Cardiac fibroblast (primary cell): ENCODE results near the gene MNT.
A peak's percentile ranks its signal among the peaks of the same experiment; 100 is the strongest.

Experiments
- DNase-seq, 2 donors: peaks; one replicate each; pipeline versions ENCODE4 v3.0.0 to v3.0.0-alpha.2; 2010; ENCODE audit warnings: low read depth in 2 of 2
- H3K4me3 ChIP-seq, 2 donors: replicated peaks in 1 of 2; 1 replicate in 1 of 2; 2 replicates in 1 of 2; pipeline ENCODE4 v1.5.1; 2011; ENCODE audit warnings: low read depth in 2 of 2, low read length in 2 of 2, mild to moderate bottlenecking in 2 of 2, moderate library complexity in 1 of 2
- TF ChIP-seq, protein P1 (sequence below): IDR thresholded peaks from one replicate; pipeline ENCODE4 v1.5.1; 2011; ENCODE audit warnings: low read depth, mild to moderate bottlenecking, low read length, inconsistent platforms

The MNT gene

DNA sequence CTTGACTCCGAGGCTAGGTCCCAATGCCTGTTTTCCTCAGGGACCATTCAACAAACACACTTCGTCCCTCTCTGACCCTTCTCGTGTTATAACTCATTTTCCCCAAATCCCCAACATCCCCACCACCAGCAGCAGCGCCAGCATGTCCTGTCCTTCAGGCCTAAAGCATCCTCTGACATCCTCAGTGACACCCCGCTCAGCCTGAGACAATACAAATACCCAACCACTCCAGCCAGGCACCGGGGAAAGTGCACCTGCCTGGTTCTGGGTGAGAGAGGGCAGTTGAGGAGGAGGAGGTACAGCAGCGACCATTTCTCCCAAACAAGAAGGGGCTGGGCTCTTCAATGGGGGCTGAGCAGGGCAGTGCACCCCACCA, 4.7 kb downstream of the MNT start:
- peak overlapping the region; percentile 33 to 49 for H3K4me3 ChIP-seq
- TF ChIP-seq, protein P1, sequence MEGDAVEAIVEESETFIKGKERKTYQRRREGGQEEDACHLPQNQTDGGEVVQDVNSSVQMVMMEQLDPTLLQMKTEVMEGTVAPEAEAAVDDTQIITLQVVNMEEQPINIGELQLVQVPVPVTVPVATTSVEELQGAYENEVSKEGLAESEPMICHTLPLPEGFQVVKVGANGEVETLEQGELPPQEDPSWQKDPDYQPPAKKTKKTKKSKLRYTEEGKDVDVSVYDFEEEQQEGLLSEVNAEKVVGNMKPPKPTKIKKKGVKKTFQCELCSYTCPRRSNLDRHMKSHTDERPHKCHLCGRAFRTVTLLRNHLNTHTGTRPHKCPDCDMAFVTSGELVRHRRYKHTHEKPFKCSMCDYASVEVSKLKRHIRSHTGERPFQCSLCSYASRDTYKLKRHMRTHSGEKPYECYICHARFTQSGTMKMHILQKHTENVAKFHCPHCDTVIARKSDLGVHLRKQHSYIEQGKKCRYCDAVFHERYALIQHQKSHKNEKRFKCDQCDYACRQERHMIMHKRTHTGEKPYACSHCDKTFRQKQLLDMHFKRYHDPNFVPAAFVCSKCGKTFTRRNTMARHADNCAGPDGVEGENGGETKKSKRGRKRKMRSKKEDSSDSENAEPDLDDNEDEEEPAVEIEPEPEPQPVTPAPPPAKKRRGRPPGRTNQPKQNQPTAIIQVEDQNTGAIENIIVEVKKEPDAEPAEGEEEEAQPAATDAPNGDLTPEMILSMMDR = no peak
- no peak for DNase-seq

DNA sequence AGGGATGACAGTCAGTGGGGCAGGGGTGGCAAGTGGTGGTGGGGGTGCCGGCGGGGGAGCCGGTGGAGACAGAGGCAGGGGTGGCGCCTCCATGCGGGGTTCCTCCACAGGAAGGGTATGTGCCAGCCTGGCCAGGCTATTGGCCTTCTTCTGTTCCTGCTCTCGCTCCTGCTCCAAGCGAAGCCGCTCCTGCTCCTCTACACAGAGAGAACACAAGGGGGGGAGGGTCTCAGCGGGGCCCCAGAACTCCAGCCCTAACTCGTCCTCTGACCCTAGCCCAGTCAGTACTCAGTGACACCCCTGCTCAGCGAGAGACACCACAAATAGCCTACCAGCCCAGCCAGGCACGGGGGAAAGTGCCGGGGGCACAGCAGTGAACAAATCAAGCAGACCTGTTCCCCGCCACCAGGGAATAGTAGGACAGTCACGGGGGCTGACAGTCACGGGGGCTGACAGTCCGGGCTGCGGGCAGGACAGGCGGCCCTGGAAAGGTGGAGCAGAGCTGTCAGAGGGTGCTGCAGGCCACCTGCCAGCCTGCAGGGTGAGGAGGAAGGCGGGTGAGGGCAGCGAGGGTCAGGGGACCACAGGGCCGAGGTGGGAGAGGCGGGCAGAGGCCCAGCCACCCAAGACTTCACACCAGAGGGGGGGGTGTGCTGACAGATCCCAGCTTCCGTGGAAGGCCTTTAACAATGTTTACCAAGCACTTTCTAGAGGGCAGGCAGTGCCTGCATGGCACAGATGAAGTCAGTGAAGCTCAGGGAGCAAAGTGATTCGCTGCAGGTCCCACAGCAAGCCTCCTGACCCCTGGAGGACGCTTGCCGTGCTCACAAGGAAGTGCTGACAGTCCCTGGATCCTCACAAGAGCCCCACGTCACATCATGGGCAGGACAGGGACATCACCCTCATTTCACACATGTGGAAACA, 5.3 kb downstream of the MNT start:
- TF ChIP-seq, protein P1 = peak; percentile 4
- DNase-seq = peak; percentile 45 to 58
- H3K4me3 ChIP-seq = peak overlapping the region in 1 of 2 donors; percentile 49

DNA sequence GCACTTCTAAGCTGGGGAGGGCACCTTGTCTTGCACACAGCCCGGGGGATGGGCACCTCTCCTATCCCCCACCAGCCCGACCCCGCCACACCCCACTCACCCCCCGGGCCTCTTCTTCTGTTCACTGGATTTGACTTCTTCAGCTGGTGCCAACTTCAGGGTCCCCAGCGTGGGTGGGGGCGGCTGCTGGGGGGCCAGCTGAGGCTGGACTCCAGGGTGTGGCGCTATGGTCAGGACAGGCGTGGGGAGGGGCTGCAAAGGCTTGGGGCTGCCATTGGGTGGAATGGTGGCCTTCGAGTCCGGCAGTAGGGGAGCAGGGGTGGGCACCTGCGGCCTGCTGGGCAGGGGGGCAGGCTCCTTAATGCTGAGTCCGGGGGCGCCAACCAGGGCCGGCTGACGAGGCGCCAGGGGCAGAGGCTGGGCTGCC, 6.1 kb downstream of the MNT start:
- TF ChIP-seq, protein P1 = no peak
- no peak overlapping the region for H3K4me3 ChIP-seq
- DNase-seq = no peak

DNA sequence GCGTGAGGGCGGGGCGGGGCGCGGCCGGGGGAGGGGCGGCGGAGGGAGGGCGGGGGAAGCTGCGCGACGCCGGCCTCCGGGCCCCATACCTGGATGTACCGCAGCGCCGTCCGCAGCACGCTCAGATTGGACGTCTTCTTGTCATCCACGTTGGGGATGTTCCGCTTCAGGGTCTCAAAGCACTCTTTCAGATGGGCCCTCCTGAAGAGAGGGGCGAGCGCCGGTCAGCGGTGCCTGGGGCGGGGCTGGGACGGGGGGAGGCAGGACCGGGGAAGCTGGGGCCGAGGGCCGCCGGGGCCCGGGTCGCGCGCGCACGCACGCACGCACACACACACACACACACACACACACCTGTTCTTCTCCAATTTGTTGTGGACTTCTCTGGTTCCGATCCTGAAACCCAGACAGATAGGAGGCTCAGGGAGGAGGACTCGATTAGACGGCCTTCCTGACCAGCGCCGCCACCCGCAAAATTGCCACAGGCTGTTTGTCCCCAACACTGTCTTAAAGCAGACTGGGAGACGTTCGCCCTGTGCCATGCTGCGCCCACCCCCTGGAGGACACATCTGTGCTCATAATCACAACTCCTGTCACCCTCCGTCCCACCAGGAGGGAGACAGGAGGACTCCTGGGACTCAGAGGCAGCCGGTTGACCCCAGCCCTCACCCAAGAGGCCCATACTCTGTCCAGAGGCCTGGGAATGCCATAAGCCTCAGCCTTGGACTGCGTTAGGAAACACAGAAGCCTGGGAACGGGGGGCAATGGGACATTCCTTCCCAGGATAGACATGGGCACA, 6.7 kb downstream of the MNT start:
- DNase-seq = no peak
- H3K4me3 ChIP-seq = peak overlapping the region in 1 of 2 donors; percentile 24

DNA sequence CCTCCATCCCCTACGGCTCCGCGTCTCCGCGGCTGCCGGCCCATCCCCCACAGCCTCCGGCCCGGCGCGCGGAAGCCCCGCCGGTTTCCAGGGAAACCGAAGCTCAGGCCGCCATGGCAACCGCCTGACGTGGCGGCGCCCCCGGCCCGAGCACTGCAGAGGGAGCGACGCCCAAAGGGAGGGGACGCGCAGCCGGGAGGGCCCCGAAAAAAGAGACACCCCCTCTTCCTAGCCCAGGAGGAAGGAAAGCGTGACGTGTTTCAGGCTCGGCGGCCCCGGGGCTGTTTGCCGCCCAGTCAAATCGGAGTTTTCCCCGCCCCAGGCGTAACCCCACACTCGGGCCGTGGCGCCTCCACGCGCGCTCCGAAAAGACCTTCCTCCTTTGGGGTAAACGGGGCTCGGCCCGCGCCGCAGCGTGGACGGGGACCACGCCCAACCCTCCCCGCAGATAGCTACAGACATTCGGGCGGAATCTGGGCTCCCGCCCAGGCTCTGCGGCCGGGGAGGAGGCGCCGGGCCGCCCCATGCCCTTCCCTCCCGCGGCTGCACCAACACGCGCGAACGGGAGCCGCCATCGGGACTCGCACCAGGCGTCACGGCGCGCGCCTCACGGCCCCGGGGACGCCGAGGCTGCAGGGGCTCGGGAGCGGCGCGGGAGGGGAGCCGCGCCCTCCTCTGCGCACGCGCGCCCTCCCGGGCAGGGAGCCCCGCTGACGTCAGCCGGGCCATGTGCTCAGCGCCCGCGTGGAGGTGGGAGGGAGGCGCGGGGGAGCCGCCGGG, 7.5 kb downstream of the MNT start:
- H3K4me3 ChIP-seq = peak overlapping the region; percentile 57 to 60
- DNase-seq = peak; percentile 82 to 90
- TF ChIP-seq, protein P1 = no peak

More for the DNA sequence above, 6.7 kb downstream of the MNT start:
- TF ChIP-seq, protein P1 = no peak
